ENCODE data around the gene SMIM11. TPM values are rescaled to one million over a fixed set of nuclear protein-coding genes. Genes with fewer than 3 reads are reported as not detected.
"Not testable (repeated sequence)": the region's sequence is repeated elsewhere in the genome, so short reads cannot be mapped to it uniquely, and the experiment has no call there.

The SMIM11 gene
- total RNA-seq, 1 donor from 2014 or later = 28.2 TPM

DNA sequence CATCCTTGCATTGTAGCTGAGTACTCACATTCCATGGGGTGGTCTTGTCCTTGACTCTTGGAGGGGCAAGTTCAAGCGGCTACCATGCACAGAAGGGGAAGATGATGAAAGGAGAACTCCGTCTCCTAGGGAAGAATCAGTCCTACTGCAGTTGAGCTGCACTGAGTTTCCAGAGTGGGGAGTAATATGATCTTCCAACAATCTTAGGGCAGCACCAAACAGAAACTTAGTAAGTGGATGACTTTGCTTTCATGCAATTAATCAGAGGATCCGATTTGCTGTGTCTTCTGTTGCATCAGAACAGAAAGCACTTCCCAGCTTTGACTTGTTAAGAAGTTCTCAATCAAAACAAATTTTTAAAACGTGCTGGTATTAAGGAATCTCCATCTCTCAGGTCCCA is 48.5 kb downstream of the SMIM11 start, which contains the start of gene SMIM34:
TSS of gene SMIM34 (minus strand) at position 147 of the 400 bp plus-strand sequence. CDS start at position 35, 112 bp downstream.
- DNase-seq = not testable (repeated sequence)

DNA sequence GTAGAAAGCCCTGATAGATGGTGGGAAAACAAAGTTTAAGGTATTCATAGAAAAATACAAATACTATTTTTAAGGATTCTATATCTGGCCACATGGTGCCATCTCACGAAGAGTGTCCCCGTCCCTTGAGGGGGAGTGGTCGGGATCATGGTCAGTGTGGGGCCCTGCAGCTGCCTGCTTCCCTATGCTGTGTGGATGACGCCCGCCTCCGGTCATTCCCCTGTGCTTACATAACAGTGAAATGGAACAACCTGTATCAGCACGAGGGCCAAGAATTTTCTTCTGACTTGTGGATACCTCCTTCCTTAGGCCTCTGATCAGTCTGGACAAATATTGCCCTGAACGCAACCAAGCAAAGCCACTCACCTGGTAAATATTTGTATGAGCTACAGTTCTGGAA is 52.0 kb downstream of the SMIM11 start:
- not testable (repeated sequence) for DNase-seq

DNA sequence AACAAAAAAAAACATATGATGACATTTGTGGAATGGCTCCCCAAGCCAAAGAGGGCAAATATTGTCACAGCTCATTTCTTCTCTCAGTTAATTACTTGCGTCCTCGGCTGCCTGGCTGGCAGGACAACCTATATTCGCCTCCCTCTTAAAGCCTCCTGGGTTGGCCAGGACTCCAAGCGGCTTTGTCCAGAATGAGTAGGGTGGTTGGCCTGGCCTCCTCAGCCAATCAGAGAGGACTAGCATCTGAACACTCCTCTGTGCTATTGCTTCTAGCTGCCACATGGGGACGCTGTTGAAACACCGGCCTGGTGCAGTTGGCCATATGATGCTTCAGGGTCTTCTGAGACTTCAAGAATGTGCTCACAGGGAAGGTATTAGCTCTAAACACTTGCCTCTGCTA is 53.1 kb downstream of the SMIM11 start:
- DNase-seq = not testable (repeated sequence)

GRCh38 chr21:34429710-34430109 is 54.4 kb downstream of the SMIM11 start:
- not testable (repeated sequence) for DNase-seq

Other genes with a start within 250 kb of the SMIM11 start
- not detected for gene KCNE2, start 11.5 kb upstream of the SMIM11 start, total RNA-seq
- gene SMIM34, start 48.4 kb downstream of the SMIM11 start, total RNA-seq = not detected
- 0.82 TPM for gene KCNE1, start 136.7 kb downstream of the SMIM11 start, total RNA-seq
- gene RCAN1, start 239.6 kb downstream of the SMIM11 start, total RNA-seq = 140 TPM

All from tongue (tissue), 2 donors.